ENCODE results near the gene VPS18.

The VPS18 gene

DNA sequence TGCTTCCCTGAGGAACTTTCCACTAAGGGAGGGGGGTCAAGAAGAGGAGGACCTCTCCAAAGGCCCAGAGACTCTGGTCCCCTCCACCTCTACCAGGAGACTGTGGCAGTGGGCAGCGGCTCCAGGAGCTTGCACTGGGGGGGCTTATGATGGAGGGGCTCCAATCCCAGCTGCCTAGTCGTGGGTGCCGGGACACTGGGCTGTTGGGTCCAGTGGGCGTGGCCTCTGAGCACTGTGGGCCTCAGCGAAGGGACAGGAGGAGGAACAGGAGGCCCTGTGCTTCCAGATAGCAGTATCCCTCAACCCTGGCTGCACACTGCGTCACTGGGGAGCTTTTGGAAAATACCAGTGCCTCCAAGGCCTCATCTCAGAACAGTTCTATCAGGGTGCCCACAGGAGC is 21.4 kb downstream of the VPS18 start:
- POLR2A ChIA-PET, result no interaction called here
- TF ChIP-seq, protein P1, sequence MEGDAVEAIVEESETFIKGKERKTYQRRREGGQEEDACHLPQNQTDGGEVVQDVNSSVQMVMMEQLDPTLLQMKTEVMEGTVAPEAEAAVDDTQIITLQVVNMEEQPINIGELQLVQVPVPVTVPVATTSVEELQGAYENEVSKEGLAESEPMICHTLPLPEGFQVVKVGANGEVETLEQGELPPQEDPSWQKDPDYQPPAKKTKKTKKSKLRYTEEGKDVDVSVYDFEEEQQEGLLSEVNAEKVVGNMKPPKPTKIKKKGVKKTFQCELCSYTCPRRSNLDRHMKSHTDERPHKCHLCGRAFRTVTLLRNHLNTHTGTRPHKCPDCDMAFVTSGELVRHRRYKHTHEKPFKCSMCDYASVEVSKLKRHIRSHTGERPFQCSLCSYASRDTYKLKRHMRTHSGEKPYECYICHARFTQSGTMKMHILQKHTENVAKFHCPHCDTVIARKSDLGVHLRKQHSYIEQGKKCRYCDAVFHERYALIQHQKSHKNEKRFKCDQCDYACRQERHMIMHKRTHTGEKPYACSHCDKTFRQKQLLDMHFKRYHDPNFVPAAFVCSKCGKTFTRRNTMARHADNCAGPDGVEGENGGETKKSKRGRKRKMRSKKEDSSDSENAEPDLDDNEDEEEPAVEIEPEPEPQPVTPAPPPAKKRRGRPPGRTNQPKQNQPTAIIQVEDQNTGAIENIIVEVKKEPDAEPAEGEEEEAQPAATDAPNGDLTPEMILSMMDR (IDR thresholded peaks at IDR 0.05; ENCODE audit: control extremely low read depth, extremely low read depth, low read depth, missing control alignments), result no peak
- CTCF ChIA-PET, result interaction anchor here (1.1 to 6.6 kb wide), 7 partner anchors 10 to 211 kb away, joined by 4 to 66 read pairs (median 5); partner anchors contain the start of gene DLL4
- no peak for DNase-seq (ENCODE audit: extremely low spot score)

DNA sequence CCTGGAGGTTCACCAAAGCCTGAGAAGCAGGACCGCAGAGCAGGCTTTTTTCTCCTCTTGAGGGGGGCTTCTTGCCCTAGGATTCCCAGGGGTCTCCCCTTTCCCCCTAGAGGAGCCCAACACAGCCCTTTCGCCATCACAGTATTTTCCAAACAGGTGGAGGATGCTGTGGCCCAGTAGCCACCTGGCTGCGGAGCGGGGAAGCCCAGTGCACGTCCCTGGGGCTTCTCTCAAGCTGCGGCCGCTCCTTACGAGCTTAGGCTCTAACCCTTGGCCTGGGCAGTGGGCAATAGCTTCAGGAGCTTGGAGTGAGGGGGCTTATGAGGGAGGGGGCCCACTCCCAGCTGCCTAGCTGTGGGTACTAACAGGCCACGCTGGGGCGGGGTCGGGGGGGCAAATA is 23.3 kb downstream of the VPS18 start:
- TF ChIP-seq, protein P1 (IDR thresholded peaks at IDR 0.05; ENCODE audit: control extremely low read depth, extremely low read depth, low read depth, missing control alignments), result no peak
- no peak for DNase-seq (ENCODE audit: extremely low spot score)
- CTCF ChIA-PET, result interaction anchor here (0.8 to 6.6 kb wide), 5 partner anchors 12 to 53 kb away, joined by 3 to 66 read pairs (median 3); partner anchors contain the start of gene DLL4
- POLR2A ChIA-PET, result no interaction called here

DNA sequence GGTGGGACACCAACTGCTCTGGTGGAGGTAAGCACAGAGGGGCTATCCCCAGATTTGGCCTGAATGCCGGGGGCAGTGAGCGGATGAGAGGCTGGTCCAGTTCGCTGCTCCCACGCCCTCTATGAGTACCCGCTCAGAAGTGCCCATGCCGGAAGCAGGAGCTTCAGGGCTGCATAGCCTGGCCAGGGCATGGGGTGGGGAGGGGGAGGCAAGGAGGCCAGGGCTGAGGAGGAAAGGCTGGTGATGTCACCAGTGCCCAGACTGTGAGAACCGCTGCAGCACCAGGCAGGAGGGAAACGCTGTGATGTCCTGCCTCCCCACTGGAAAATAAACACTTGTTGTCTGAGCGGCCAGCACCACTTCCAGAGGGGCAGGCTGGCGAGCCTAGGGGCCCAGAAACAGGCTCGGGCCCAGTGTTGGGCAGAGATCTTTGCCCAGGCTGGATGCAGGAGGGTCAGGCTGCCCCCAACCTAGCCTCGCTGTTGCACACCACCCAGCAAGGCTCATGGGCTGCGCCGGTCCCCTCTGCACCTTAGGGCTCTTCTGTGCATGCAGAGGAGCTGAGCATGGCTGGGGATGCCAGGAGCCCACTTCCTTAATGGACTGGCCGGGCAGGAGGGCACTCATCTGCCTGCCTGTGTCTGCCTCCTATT is 24.0 kb downstream of the VPS18 start:
- TF ChIP-seq, protein P1 (IDR thresholded peaks at IDR 0.05; ENCODE audit: control extremely low read depth, extremely low read depth, low read depth, missing control alignments), result no peak
- no peak for DNase-seq (ENCODE audit: extremely low spot score)
- ChIA-PET CTCF (interaction anchor here (1.2 to 6.6 kb wide), 5 partner anchors 12 to 24 kb away, joined by 3 to 66 read pairs (median 3); partner anchors contain the start of gene DLL4), POLR2A (no interaction called here)

DNA sequence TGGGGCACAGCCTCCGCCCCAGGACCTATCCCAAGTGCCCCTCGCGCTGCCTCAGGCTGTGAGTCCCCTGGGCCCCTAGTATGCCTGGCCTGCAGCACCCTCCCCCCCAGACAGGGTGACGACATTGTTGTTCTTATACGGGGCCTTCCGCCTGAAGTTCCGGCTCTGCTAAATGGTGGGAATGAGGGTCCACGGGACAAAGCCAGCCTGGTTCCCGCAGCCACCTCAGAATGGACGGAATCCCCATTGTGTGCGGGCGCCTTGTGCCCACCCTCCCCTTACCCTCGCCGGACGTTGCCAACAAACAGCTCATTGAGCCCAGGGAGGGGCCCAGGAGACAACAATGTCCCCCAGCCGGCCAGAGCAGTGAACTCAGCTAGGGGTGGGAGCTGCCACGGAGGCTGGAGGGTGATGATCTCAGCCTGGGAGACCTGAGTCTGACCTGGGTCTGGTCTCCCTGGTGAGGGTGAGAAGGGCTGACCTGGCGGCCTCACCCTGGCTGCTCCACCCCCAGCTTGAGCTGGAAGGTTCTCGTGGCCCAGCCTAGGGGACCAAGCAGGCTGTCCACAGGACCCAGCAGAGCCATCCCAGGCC is 24.6 kb downstream of the VPS18 start:
- DNase-seq (ENCODE audit: extremely low spot score), result no peak
- TF ChIP-seq, protein P1 (IDR thresholded peaks at IDR 0.05; ENCODE audit: control extremely low read depth, extremely low read depth, low read depth, missing control alignments), result no peak
- CTCF ChIA-PET, result interaction anchor here (1.2 to 6.6 kb wide), 4 partner anchors 10 to 23 kb away, joined by 3 to 66 read pairs (median 20); partner anchors contain the start of gene DLL4
- POLR2A ChIA-PET, result no interaction called here

DNA sequence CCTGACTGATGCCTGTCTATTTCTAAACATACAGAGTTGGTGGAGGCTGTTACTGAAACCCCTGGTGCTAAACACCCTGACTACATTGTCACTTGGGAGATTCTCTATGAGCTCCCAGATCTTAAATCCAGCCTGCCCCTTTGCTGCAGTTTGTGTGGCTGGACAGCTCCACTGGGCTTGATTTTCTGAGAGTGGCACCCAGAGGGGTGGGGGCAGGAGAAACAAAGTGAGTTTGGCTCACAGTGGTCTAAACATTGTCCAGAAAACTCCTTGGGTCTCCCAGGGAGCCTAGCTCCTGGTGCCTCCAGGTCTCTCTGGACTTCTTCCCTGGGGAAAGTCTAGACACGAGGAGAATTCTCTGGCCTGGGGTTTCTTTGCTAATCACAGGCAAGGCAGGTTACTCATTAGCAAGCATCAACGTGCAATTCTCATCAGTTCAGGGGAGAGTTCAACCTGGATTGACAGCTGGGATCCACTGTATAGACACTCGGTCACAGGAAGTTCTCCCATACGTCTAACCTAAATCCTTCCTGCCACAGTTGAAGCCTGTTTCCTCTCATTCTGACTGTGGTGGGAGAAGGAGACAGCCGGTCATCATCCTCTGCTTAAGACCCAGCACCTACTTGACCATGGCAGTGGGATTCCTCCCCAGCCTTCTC is 27.8 kb downstream of the VPS18 start:
- POLR2A ChIA-PET, result no interaction called here
- CTCF ChIA-PET, result interaction anchor here (1.0 to 13.4 kb wide), 6 partner anchors 9 to 263 kb away, joined by 3 to 167 read pairs (median 4); no protein-coding TSS in a partner anchor
- TF ChIP-seq, protein P1 (IDR thresholded peaks at IDR 0.05; ENCODE audit: control extremely low read depth, extremely low read depth, low read depth, missing control alignments), result no peak
- no peak for DNase-seq (ENCODE audit: extremely low spot score)

DNA sequence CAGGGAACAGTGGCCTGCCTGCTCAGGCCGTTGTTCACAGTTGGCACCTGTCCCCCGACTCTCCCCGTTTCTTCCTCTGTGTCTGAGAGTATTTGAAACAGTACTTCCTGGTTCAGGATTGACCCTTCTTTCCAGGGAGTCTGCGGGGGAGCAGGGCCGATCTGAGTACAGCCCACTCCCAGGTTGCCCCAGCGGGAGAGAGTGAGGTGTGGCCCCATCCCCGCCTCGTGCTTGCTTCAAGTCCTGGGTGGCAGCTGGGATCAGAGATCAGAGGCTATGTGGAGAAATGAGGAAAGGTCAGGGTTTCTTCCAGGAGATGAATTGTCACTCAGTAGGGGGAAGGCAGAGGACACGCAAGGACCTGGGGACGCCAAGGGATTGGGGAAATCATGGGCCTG is 28.4 kb downstream of the VPS18 start:
- no peak for DNase-seq (ENCODE audit: extremely low spot score)
- TF ChIP-seq, protein P1 (IDR thresholded peaks at IDR 0.05; ENCODE audit: control extremely low read depth, extremely low read depth, low read depth, missing control alignments), result no peak
- ChIA-PET POLR2A (no interaction called here), CTCF (interaction anchor here (1.0 to 13.4 kb wide), 4 partner anchors 14 to 96 kb away, joined by 3 to 167 read pairs (median 32); no protein-coding TSS in a partner anchor)

Data from GM10248 (cell line).